Measurements from ENCODE around the gene JHY. TPM values are rescaled to one million over a fixed set of nuclear protein-coding genes. Genes with fewer than 3 reads are reported as not detected.

Gene JHY
- total and polyA plus RNA-seq, 12 donors, result 0.84 to 6.8 (median 1.4) TPM

- Histone ChIP-seq H3K4me3 (no peak within 1 kb of the TSS), H3K9me3 (replicated peaks in 1 of 3) (no peaks in the 10 kb centered on the region), H3K27me3 (peaks cover 85% of the 10 kb centered on the region), H3K4me1 (replicated peaks in 1 of 2) (peaks cover 9 to 18% of the 10 kb centered on the region in 2 donors), H3K27ac (no peak within 1 kb of the TSS), H3K36me3 (replicated peaks in 1 of 2) (no peaks in the 10 kb centered on the region)
- intact Hi-C loops (cut with DNase I), result no loop called here
- TF ChIP-seq POLR2A (IDR thresholded peaks at IDR 0.05) (no peak), CTCF (IDR thresholded peaks at IDR 0.05) (no peak)
- 5 to 12% (median 8%) methylated on average over 15 to 35 of the region's 35 CpGs for WGBS, 4 donors
- peak; percentile 55 to 74 (median 67) for DNase-seq
These were observed 99.1 kb downstream of the JHY start, which contains the start of gene BSX for GRCh38 chr11:122981388-122982264. Gene BSX, minus strand, starts transcription at chr11:122981834. Its CDS starts 163 bp downstream, at chr11:122981671.

GRCh38 chr11:122983438-122984185 is 101.1 kb downstream of the JHY start:
- Histone ChIP-seq H3K4me1 (replicated peaks in 1 of 2) (peaks cover 9 to 12% of the 10 kb centered on the region in 2 donors), H3K9me3 (replicated peaks in 1 of 3) (no peaks in the 10 kb centered on the region), H3K4me3 (peak overlapping the region in 3 of 4 donors; percentile 45 to 63 (median 45)), H3K36me3 (replicated peaks in 1 of 2) (no peaks in the 10 kb centered on the region), H3K27ac (no peak overlapping the region), H3K27me3 (peaks cover 76% of the 10 kb centered on the region)
- WGBS, 4 donors, result 25 to 32% (median 29%) methylated on average over 20 to 26 of the region's 26 CpGs
- TF ChIP-seq CTCF (IDR thresholded peaks at IDR 0.05) (no peak), POLR2A (IDR thresholded peaks at IDR 0.05) (no peak)
- intact Hi-C loops (cut with DNase I), result no loop called here
- DNase-seq, result no peak

- H3K4me1 ChIP-seq (replicated peaks in 1 of 2), result peaks cover 9 to 12% of the 10 kb centered on the region in 2 donors
- no peaks in the 10 kb centered on the region for H3K9me3 ChIP-seq (replicated peaks in 1 of 3)
- no peak for DNase-seq
- TF ChIP-seq CTCF (IDR thresholded peaks at IDR 0.05), result no peak
- TF ChIP-seq POLR2A (IDR thresholded peaks at IDR 0.05), result no peak
- no peak overlapping the region for H3K27ac ChIP-seq
- WGBS, 4 donors, result 1 to 2% (median 1%) methylated on average over 23 to 59 of the region's 59 CpGs
- peaks cover 68% of the 10 kb centered on the region for H3K27me3 ChIP-seq
- peak overlapping the region in 3 of 4 donors; percentile 45 to 63 (median 45) for H3K4me3 ChIP-seq
- H3K36me3 ChIP-seq (replicated peaks in 1 of 2), result no peaks in the 10 kb centered on the region
- intact Hi-C loops (cut with DNase I), result no loop called here
These were observed 101.8 kb downstream of the JHY start for GRCh38 chr11:122984186-122985011.

Data from adrenal gland (tissue), 12 donors.